AG10803 (cell line): ENCODE results near the gene VPS45.

Experiments used
- DNase-seq: peaks from one replicate; pipeline ENCODE4 v3.0.0; 2010; ENCODE audit warnings: low read depth
- H3K4me3 ChIP-seq: 2 replicates; pipeline ENCODE4 v1.5.1; 2011; ENCODE audit warnings: mild to moderate bottlenecking, low read length, control low read depth
- TF ChIP-seq, protein P1 (sequence below): conservative IDR thresholded peaks from 2 replicates; pipeline ENCODE4 v1.5.1; 2011; ENCODE audit warnings: mild to moderate bottlenecking, low read length, control low read depth, inconsistent platforms

The VPS45 gene

DNA sequence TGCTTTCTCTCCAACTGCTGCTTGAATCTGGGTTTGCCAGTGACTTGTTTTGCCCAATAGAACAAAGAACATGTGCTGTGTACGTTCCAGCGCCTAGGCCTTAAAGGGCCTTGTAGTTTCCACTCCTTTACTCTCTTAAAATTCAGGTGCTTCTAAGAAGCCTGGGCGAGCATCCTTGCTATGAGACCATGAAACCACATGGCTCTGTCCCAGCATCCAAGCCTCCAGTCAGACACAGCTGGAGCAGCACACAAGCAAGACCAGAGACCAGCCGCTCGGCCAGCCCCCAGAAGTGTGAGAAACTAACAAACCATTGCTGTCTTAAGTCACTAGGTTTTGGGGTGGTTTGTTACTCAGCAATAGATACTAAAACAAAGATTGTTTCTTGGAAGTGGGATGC is 97.2 kb downstream of the VPS45 start:
- TF ChIP-seq, protein P1, sequence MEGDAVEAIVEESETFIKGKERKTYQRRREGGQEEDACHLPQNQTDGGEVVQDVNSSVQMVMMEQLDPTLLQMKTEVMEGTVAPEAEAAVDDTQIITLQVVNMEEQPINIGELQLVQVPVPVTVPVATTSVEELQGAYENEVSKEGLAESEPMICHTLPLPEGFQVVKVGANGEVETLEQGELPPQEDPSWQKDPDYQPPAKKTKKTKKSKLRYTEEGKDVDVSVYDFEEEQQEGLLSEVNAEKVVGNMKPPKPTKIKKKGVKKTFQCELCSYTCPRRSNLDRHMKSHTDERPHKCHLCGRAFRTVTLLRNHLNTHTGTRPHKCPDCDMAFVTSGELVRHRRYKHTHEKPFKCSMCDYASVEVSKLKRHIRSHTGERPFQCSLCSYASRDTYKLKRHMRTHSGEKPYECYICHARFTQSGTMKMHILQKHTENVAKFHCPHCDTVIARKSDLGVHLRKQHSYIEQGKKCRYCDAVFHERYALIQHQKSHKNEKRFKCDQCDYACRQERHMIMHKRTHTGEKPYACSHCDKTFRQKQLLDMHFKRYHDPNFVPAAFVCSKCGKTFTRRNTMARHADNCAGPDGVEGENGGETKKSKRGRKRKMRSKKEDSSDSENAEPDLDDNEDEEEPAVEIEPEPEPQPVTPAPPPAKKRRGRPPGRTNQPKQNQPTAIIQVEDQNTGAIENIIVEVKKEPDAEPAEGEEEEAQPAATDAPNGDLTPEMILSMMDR: no peak

DNA sequence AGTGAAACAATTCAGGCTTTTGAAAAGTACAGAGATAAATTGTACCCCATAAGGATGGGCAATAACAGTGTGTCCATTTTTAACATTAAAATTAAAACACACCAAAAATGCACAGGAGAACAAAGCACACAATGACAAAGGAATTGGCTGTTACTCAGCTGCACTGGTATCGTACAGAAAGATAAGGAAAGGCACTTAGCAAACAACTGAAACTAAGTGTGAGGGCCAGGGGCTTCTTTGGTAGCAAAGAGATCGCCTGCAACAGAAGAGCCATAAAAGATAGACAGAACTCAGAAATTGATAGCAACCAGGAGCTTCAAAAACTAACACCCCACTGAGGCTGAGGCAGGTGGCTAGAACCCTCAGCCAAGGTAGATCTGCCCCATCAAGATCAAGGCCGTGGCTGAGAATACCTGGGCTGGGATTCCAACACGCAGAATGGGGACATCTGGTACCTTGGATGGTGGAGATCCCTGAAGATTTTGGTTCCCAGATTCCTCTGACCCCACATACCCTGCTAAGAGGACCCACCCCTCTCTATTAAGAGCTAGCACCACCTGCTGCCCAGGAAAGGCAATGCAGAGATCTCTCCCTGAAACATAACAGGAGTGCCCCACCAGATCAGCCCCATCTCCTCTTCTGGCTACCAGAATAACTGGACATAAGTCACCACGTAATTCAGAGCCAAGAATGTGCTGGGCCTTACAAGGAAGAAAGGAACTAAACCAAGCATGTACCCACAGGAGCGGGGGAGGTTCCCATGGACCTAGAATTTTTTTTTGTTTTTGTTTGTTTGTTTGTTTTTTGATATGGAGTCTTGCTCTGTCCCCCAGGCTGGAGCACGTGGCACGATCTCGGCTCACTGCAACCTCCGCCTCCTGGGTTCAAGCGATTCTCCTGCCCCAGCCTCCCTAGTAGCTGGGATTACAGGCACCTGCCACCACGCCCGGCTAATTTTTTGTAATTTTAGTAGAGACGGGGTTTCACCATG is 98.3 kb downstream of the VPS45 start:
- TF ChIP-seq, protein P1: peak; percentile 80
- H3K4me3 ChIP-seq: no peak overlapping the region

More for the DNA sequence above, 97.2 kb downstream of the VPS45 start:
- DNase-seq: no peak
- no peak overlapping the region for H3K4me3 ChIP-seq

DNA sequence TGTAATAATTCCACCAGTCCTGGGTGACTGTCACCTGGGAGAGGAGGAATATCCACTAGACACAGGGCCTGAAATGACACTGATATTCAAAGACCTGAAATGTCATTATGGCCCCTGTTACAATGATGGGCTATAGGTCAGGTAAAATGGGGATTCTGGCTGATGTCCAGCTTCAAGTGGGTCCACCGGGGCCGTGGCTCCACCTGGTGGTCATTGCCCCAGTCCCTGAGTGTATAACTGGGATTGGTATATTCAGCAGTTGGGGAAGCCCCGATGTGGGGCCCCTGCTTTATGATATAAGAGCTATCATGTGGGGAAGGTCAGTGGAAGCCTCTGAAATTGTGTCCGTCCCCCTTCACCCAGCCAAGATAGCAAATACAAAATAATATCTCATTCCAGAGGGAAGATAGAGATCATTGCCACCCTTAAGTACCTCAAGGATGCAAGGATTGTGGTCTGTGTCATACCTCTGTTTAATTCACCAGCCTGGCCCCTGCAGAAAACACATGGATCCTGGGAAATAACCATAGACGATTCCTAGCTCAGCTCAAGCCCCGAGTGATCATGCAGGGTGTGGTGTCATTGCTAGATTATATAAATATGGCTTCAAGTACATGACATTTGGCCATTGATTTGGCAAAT is 101.5 kb downstream of the VPS45 start:
- DNase-seq: peak; percentile 45
- no peak overlapping the region for H3K4me3 ChIP-seq
- TF ChIP-seq, protein P1: peak; percentile 77

More for the DNA sequence above, 98.3 kb downstream of the VPS45 start:
- DNase-seq: peak; percentile 56

DNA sequence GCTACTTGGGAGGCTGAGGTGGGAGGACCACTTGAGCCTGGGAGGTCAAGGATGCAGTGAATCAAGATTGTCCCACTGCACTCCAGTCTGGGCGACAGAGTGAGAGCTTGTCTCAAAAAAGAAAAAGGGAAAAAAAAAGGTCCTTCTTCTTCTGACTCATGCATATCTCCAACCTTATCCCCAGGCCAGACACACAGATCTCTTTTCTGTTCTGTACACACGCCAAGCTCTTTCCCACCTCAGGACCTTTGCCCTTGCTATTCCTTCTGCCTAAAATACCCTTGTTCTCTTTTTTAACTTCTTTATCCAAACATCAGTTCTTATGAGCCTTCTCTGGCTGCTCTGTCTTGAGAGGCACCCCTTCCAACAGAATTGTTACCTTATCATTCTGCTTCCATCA is 104.2 kb downstream of the VPS45 start:
- H3K4me3 ChIP-seq: no peak overlapping the region
- DNase-seq: no peak
- TF ChIP-seq, protein P1: no peak

DNA sequence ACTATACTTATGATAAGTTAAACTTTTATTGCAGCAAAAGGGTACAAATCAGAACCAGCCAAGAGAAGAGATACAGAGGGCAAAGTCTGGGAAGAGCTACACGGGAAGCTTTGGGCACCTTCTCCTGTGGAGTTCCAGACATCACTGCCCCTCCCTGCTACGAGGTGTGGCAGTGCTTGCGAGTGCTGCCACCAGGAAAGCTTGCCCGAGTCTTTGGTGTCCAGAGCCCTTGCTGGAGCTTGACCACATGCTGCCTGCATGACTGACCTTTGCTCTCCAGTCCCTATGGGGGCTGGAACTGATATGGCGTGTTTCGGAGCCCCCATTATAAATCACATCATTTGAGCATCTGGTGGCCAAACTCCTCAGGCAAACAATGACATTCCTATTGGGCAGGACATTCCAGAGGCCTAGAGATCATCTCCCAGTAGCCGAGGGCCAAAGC is 105.6 kb downstream of the VPS45 start:
- DNase-seq: no peak
- no peak overlapping the region for H3K4me3 ChIP-seq
- TF ChIP-seq, protein P1: no peak

DNA sequence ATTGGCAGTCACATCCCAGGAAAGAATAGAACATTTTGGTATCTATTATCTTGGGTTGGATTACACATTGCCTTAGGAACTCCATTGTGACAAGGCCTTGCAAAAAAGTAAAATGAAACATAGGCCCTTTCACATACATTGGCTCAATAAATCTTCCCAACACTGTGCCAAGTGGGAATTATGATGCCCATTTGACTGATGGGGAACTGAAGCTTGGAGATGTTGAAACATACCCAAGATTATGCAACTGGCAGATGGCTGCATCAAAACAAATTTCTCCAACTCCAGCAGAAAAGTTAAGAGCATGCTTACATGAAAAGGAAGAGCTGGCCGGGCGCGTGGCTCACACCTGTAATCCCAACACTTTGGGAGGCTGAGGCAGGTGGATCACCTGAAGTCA is 109.0 kb downstream of the VPS45 start:
- TF ChIP-seq, protein P1: no peak
- no peak overlapping the region for H3K4me3 ChIP-seq
- DNase-seq: peak; percentile 56

DNA sequence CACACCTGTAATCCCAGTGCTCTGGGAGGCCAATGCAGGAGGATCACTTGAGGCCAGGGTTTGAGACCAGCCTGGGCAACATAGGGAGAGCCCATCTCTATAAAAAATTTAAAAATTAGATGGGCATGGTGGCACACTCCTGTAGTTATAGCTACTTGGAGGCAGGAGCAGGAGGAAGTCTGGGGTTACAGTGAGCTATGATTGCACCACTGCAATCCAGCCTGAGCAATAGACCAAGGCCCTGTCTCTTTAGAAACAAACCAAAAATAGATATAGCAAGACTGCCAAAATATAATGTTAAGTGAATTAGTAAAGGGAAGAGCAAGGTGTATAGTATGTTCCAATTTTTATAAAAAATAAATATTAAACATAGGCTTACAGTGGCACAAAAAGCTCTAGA is 111.0 kb downstream of the VPS45 start:
- no peak overlapping the region for H3K4me3 ChIP-seq
- TF ChIP-seq, protein P1: no peak
- DNase-seq: no peak
